Right lobe of liver (tissue), 6 donors: ENCODE measurements around the gene SULT1A1. TPM values are rescaled to one million over a fixed set of nuclear protein-coding genes. Genes with fewer than 3 reads are reported as not detected.

ENCODE experiments used
- ATAC-seq, 4 donors: fragments of 200-7000 bp; cut with Tn5 transposase; one replicate each; pipeline ENCODE4 v1.9.1; 2020; ENCODE audit warnings: mild to moderate bottlenecking in 4 of 4, moderate library complexity in 4 of 4
- DNase-seq, 3 donors: peaks; one replicate each; pipeline ENCODE4 v3.0.0-alpha.2; 2020
- H3K27ac ChIP-seq, 3 donors: fragments of 200-600 bp; one replicate each; pipeline ENCODE4 v1.8.0; 2022
- H3K27me3 ChIP-seq, 2 donors: fragments of 200-600 bp; one replicate each; pipeline ENCODE4 v1.8.0; 2022
- H3K36me3 ChIP-seq, 4 donors: fragments of 200-600 bp; sonication (generic) in 1 of 4; one replicate each; pipeline versions ENCODE4 v1.5.1 to v1.8.0; 2017 to 2022; ENCODE audit warnings: control low read depth in 1 of 4
- H3K4me1 ChIP-seq, 4 donors: fragments of 200-600 bp; sonication (generic) in 1 of 4; one replicate each; pipeline versions ENCODE4 v1.5.1 to v1.8.0; 2017 to 2022; ENCODE audit warnings: control low read depth in 1 of 4
- H3K4me3 ChIP-seq, 3 donors: fragments of 200-600 bp; one replicate each; pipeline ENCODE4 v1.8.0; 2022
- H3K9me3 ChIP-seq, 4 donors: fragments of 200-600 bp; sonication (generic) in 1 of 4; one replicate each; pipeline versions ENCODE4 v1.5.1 to v1.8.0; 2017 to 2022; ENCODE audit warnings: control low read depth in 1 of 4
- CTCF ChIP-seq, 4 donors: fragments of 200-600 bp in 3 of 4; fragments of 450-650 bp in 1 of 4; IDR thresholded peaks; one replicate each; pipeline versions ENCODE4 v1.5.1 to v1.8.0; 2016 to 2022; ENCODE audit warnings: antibody characterized with exemption in 4 of 4, mild to moderate bottlenecking in 2 of 4
- POLR2A ChIP-seq: fragments of 450-650 bp; IDR thresholded peaks from one replicate; pipeline ENCODE4 v1.6.1; 2017; ENCODE audit warnings: antibody characterized with exemption, mild to moderate bottlenecking
- WGBS: methylation state at CpG from one replicate; pipeline ENCODE4 v1.1.6; 2018; ENCODE audit warnings: low coverage, low lambda C conversion rate; ENCODE audit not compliant: insufficient coverage; ENCODE audit errors: missing lambda C conversion rate; 5-methylcytosine and 5-hydroxymethylcytosine counted together
- intact Hi-C, 2 donors: fragments of 100-400 bp; cut with DNase I; formaldehyde crosslinking; loops; one replicate each; pipeline versions ENCODE4 v1.11.2 to v1.14.1; 2022
- total RNA-seq, 6 experiments: library from RNA; depleted of rRNA in 2 of 6; stranded (reverse); fragments of >200 nt in 2 of 6; fragmentation: NEBNext Ultra II Directional in 3 of 6; extraction: Animal tissue kit (Norgen Biotek cat#: 25700) in 3 of 6; gene quantifications; one replicate each; pipeline versions ENCODE4 v1.1.0 to v1.2.4, GENCODE V29; 2016 to 2023
- donor health status: DM: no; HTN: yes; CAD: no.
- donor health status: DM: no; HTN: no; CAD: no.
- donor health status: DM: no; HTN: no; CAD: no.
- donor health status: DM: no; HTN: yes; CAD: no.
- donor health status: DM: no; HTN: yes; CAD: no.

Gene SULT1A1
- total RNA-seq, 6 experiments from 2014 or later: 132 to 335 (median 207) TPM

- 69% methylated on average over 2 of the region's 6 CpGs for WGBS
- Histone ChIP-seq H3K9me3 (no peaks in the 10 kb centered on the region), H3K4me1 (peaks cover 0 to 5% (median 0%) of the 10 kb centered on the region in 4 donors), H3K27ac (no peak overlapping the region), H3K4me3 (no peak overlapping the region), H3K27me3 (no peaks in the 10 kb centered on the region), H3K36me3 (peaks cover 0 to 4% (median 0%) of the 10 kb centered on the region in 4 donors)
- TF ChIP-seq CTCF (IDR thresholded peaks at IDR 0.05): no peak
- TF ChIP-seq POLR2A: no peak
- intact Hi-C loops: no loop called here
- DNase-seq (peak in 1 of 3 donors; percentile 57), ATAC-seq (peak; percentile 84 to 93 (median 90))
These were observed 46.6 kb downstream of the SULT1A1 start for GRCh38 chr16:28563218-28563617.

GRCh38 chr16:28562199-28562598, 47.6 kb downstream of the SULT1A1 start:
- no peak for DNase-seq
- H3K4me3 ChIP-seq: no peak overlapping the region
- no peak overlapping the region for H3K27ac ChIP-seq
- ATAC-seq: no peak
- WGBS: 100% methylated on average over 1 of the region's 4 CpGs
- intact Hi-C loops: no loop called here
- H3K4me1 ChIP-seq: peaks cover 0 to 5% (median 0%) of the 10 kb centered on the region in 4 donors
- TF ChIP-seq POLR2A: no peak
- H3K9me3 ChIP-seq: no peaks in the 10 kb centered on the region
- peaks cover 0 to 10% (median 0%) of the 10 kb centered on the region in 4 donors for H3K36me3 ChIP-seq
- no peaks in the 10 kb centered on the region for H3K27me3 ChIP-seq

GRCh38 chr16:28561557-28562187, 48.2 kb downstream of the SULT1A1 start:
- H3K27me3 ChIP-seq: no peaks in the 10 kb centered on the region
- 53% methylated on average over 3 of the region's 7 CpGs for WGBS
- H3K9me3 ChIP-seq: no peaks in the 10 kb centered on the region
- peaks cover 0 to 5% (median 0%) of the 10 kb centered on the region in 4 donors for H3K4me1 ChIP-seq
- no peak for ATAC-seq
- peaks cover 0 to 10% (median 0%) of the 10 kb centered on the region in 4 donors for H3K36me3 ChIP-seq
- H3K4me3 ChIP-seq: no peak overlapping the region
- TF ChIP-seq POLR2A (no peak), CTCF (IDR thresholded peaks at IDR 0.05) (no peak)
- intact Hi-C loops: no loop called here
- H3K27ac ChIP-seq: no peak overlapping the region
- DNase-seq: no peak

- intact Hi-C loops: loop anchor here in 1 of 2 donors (10.0 kb wide), 1 partner anchor 64 kb away; the partner anchor contains the start of genes APOBR and CLN3
- ATAC-seq (no peak), DNase-seq (no peak)
- Histone ChIP-seq H3K36me3 (peaks cover 0 to 10% (median 0%) of the 10 kb centered on the region in 4 donors), H3K27me3 (no peaks in the 10 kb centered on the region), H3K27ac (no peak overlapping the region), H3K4me1 (peaks cover 0 to 12% (median 4%) of the 10 kb centered on the region in 4 donors), H3K4me3 (no peak overlapping the region), H3K9me3 (no peaks in the 10 kb centered on the region)
- TF ChIP-seq POLR2A: no peak
- WGBS: 74% methylated on average over 3 of the region's 3 CpGs
These were observed 51.4 kb downstream of the SULT1A1 start for GRCh38 chr16:28558456-28558855.

GRCh38 chr16:28556914-28557320, 52.9 kb downstream of the SULT1A1 start:
- H3K36me3 ChIP-seq: peaks cover 0 to 10% (median 0%) of the 10 kb centered on the region in 4 donors
- H3K4me3 ChIP-seq: no peak overlapping the region
- ATAC-seq: no peak
- TF ChIP-seq CTCF (IDR thresholded peaks at IDR 0.05) (no peak), POLR2A (no peak)
- no peak for DNase-seq
- no peaks in the 10 kb centered on the region for H3K9me3 ChIP-seq
- peaks cover 0 to 12% (median 6%) of the 10 kb centered on the region in 4 donors for H3K4me1 ChIP-seq
- 90% methylated on average over 2 of the region's 2 CpGs for WGBS
- intact Hi-C loops: loop anchor here in 1 of 2 donors (10.0 kb wide), 1 partner anchor 62 kb away; the partner anchor contains the start of genes APOBR and CLN3
- no peak overlapping the region for H3K27ac ChIP-seq
- H3K27me3 ChIP-seq: no peaks in the 10 kb centered on the region
